GM15510 (cell line): ENCODE data around the gene EFNA2.

Source experiments
- POLR2A ChIP-seq: IDR thresholded peaks from 3 replicates; pipeline ENCODE4 v1.6.1; 2011; ENCODE audit warnings: borderline replicate concordance; ENCODE audit not compliant: insufficient read length; ENCODE audit errors: extremely low read depth

EFNA2 gene

DNA sequence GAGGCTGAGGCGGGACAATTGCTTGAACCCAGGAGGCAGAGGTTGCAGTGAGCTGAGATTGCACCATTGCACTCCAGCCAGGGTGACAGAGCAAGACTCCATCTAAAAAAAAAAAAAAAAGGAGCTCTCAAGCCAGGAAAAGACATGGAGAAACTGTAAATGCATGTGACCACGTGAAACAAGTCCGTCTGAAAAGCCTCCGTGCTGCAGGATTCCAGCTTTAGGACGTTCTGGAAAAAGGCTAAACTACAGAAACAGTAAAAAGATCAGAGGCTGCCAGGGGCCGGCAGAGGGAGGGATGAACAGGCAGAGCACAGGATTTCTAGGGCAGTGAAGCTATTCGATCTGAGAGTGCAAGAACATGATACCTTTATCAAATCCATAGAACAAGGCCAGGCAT lies 57.4 kb downstream of the EFNA2 start:
- no peak for TF ChIP-seq POLR2A

DNA sequence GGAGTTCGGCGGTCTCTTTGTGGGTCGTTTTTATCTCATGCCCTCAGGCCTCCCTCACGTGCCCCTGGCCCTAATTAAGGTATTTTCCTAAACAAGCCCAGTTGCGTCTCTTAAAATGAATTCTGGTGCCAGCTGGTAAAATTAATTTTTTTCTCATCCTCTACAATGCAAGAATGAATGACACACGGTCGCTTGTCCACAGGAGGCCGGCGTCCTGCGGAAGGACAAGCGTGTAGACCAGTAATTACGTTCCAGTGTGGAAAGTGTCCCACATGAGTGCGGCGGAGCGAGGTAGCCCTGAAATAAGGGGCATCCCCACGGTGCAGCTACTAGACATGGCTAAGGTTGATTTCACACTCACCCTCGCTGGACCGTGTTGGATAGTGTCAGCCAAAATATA lies 63.5 kb downstream of the EFNA2 start:
- TF ChIP-seq POLR2A, result no peak

DNA sequence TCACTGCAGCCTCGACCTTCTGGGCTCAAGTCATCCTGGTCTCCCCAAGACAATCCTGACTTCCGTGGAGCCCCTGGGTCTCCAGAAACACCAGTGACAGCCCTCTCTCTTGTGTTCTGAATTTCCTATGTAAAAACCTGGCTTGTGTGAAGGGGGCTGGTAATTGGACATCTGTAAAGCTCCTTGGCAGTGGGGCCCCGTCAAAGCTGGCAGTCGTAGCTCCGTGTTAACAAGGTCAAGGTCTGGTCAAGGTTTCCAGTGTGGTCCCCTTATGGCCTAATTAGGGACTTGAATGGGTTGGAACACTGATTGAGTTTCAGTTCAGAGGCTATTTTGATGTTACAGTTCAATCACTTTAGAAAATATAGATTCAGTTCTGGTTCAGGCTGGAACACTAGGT lies 65.2 kb downstream of the EFNA2 start:
- no peak for TF ChIP-seq POLR2A
